Subcutaneous abdominal adipose tissue (tissue), 5 donors: ENCODE results near the gene CYP4F22.
"Not testable (repeated sequence)": the region's sequence is repeated elsewhere in the genome, so short reads cannot be mapped to it uniquely, and the experiment has no call there.

ENCODE experiments used
- H3K27ac ChIP-seq: one replicate; pipeline ENCODE4 v1.7.0; 2013; ENCODE audit warnings: low read depth, mild to moderate bottlenecking, inconsistent platforms, low read length, moderate library complexity
- H3K27me3 ChIP-seq, 5 donors: one replicate each; pipeline ENCODE4 v1.7.0; 2013; ENCODE audit warnings: low read length in 5 of 5, inconsistent platforms in 1 of 5; ENCODE audit not compliant: control insufficient read depth in 5 of 5, insufficient read depth in 4 of 5
- H3K36me3 ChIP-seq, 5 donors: one replicate each; pipeline ENCODE4 v1.7.0; 2013; ENCODE audit warnings: low read length in 5 of 5; ENCODE audit not compliant: control insufficient read depth in 5 of 5, insufficient read depth in 5 of 5
- H3K4me1 ChIP-seq, 5 donors: one replicate each; pipeline ENCODE4 v1.7.0; 2013; ENCODE audit warnings: low read length in 5 of 5, mild to moderate bottlenecking in 3 of 5, moderate library complexity in 1 of 5; ENCODE audit not compliant: control insufficient read depth in 5 of 5, insufficient read depth in 5 of 5
- H3K4me3 ChIP-seq, 5 donors: one replicate each; pipeline ENCODE4 v1.7.0; 2013; ENCODE audit warnings: low read length in 5 of 5, low read depth in 1 of 5
- H3K9ac ChIP-seq, 5 donors: one replicate each; pipeline ENCODE4 v1.7.0; 2013; ENCODE audit warnings: low read length in 5 of 5, mild to moderate bottlenecking in 4 of 5, moderate library complexity in 3 of 5
- H3K9me3 ChIP-seq, 5 donors: one replicate each; pipeline ENCODE4 v1.7.0; 2013; ENCODE audit warnings: low read length in 5 of 5; ENCODE audit not compliant: control insufficient read depth in 5 of 5
- donor health status: healthy.
- donor health status: healthy.
- donor health status: healthy.
- donor health status: healthy.
- donor health status: healthy.

The CYP4F22 gene

DNA sequence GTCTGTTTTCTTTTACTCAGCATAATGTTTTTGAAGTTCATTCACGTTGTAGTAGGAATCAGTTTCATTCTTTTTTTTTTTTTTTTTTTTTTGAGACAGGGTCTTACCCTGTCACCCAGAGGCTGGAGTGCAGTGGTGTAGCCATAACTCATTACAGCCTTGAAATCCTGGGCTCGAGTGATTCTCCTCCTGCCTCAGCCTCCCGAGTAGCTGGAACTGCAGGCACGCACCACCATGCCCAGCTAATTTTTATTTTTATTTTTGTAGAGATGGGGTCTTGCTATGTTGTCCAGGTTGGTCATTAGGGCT is 25.2 kb downstream of the CYP4F22 start:
- H3K4me1 ChIP-seq, H3K9me3 ChIP-seq, H3K4me3 ChIP-seq, H3K27ac ChIP-seq, H3K36me3 ChIP-seq, H3K9ac ChIP-seq: not testable (repeated sequence)
- H3K27me3 ChIP-seq = peaks cover 0 to 12% (median 7%) of the 10 kb centered on the region in 5 donors

GRCh38 chr19:15534957-15535864 is 26.9 kb downstream of the CYP4F22 start:
- Histone ChIP-seq H3K9me3 (peaks cover 0 to 4% (median 2%) of the 10 kb centered on the region in 5 donors), H3K4me3 (no peak overlapping the region), H3K4me1 (no peaks in the 10 kb centered on the region), H3K27ac (no peak overlapping the region), H3K9ac (no peak overlapping the region), H3K36me3 (no peaks in the 10 kb centered on the region), H3K27me3 (peaks cover 0 to 9% (median 5%) of the 10 kb centered on the region in 5 donors)

DNA sequence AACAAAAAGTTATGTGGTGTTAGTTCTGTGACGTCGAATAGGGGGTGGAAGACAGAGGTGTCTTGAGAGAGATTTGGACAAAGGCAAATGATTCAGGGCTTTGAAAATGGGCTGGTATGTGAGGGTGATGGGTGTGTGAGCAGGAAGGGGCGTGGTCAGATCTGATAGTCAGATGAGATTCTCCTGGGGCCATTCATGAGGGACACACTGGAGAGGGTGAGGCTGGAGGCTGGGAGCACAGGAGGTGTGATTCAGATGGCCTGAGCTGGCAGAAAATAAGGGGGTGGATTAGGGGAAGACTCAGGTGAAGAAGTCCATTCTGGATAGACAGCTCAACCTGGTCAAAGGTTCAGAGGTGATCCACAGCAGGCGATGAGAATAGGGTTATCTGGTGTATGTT is 28.0 kb downstream of the CYP4F22 start:
- H3K4me1 ChIP-seq = peaks cover 0 to 1% (median 0%) of the 10 kb centered on the region in 5 donors
- H3K9me3 ChIP-seq = peaks cover 0 to 4% (median 0%) of the 10 kb centered on the region in 5 donors
- H3K27ac ChIP-seq = no peak overlapping the region
- H3K36me3 ChIP-seq = no peaks in the 10 kb centered on the region
- no peak overlapping the region for H3K9ac ChIP-seq
- no peak overlapping the region for H3K4me3 ChIP-seq
- peaks cover 0 to 9% (median 4%) of the 10 kb centered on the region in 5 donors for H3K27me3 ChIP-seq

- no peaks in the 10 kb centered on the region for H3K36me3 ChIP-seq
- peaks cover 0 to 4% (median 0%) of the 10 kb centered on the region in 5 donors for H3K9me3 ChIP-seq
- no peak overlapping the region for H3K27ac ChIP-seq
- H3K4me1 ChIP-seq = peaks cover 0 to 1% (median 0%) of the 10 kb centered on the region in 5 donors
- no peak overlapping the region for H3K9ac ChIP-seq
- no peak overlapping the region for H3K4me3 ChIP-seq
- peaks cover 0 to 9% (median 4%) of the 10 kb centered on the region in 5 donors for H3K27me3 ChIP-seq
Observed at GRCh38 chr19:15538774-15539173, 30.4 kb downstream of the CYP4F22 start.

- H3K27me3 ChIP-seq = peaks cover 0 to 12% (median 4%) of the 10 kb centered on the region in 5 donors
- H3K36me3 ChIP-seq = no peaks in the 10 kb centered on the region
- no peak overlapping the region for H3K27ac ChIP-seq
- no peak overlapping the region for H3K4me3 ChIP-seq
- peaks cover 0 to 4% (median 0%) of the 10 kb centered on the region in 5 donors for H3K9me3 ChIP-seq
- peaks cover 0 to 1% (median 0%) of the 10 kb centered on the region in 5 donors for H3K4me1 ChIP-seq
- no peak overlapping the region for H3K9ac ChIP-seq
Observed at GRCh38 chr19:15539638-15540037, 31.3 kb downstream of the CYP4F22 start.

- Histone ChIP-seq H3K4me3 (no peak overlapping the region), H3K9ac (no peak overlapping the region), H3K4me1 (peaks cover 0 to 1% (median 0%) of the 10 kb centered on the region in 5 donors), H3K36me3 (no peaks in the 10 kb centered on the region), H3K27me3 (peaks cover 0 to 12% (median 3%) of the 10 kb centered on the region in 5 donors), H3K27ac (no peak overlapping the region), H3K9me3 (peaks cover 0 to 4% (median 0%) of the 10 kb centered on the region in 5 donors)
Observed at GRCh38 chr19:15540435-15540834, 32.1 kb downstream of the CYP4F22 start.

- H3K9me3 ChIP-seq = no peaks in the 10 kb centered on the region
- H3K27me3 ChIP-seq = peaks cover 0 to 8% (median 6%) of the 10 kb centered on the region in 5 donors
- peaks cover 0 to 1% (median 0%) of the 10 kb centered on the region in 5 donors for H3K4me1 ChIP-seq
- H3K4me3 ChIP-seq = no peak overlapping the region
- H3K27ac ChIP-seq = no peak overlapping the region
- no peak overlapping the region for H3K9ac ChIP-seq
- no peaks in the 10 kb centered on the region for H3K36me3 ChIP-seq
Observed at GRCh38 chr19:15544283-15544682, 36.0 kb downstream of the CYP4F22 start.

- no peak overlapping the region for H3K9ac ChIP-seq
- peaks cover 0 to 1% (median 0%) of the 10 kb centered on the region in 5 donors for H3K4me1 ChIP-seq
- no peaks in the 10 kb centered on the region for H3K9me3 ChIP-seq
- no peak overlapping the region for H3K27ac ChIP-seq
- H3K27me3 ChIP-seq = peaks cover 0 to 8% (median 6%) of the 10 kb centered on the region in 5 donors
- no peak overlapping the region for H3K4me3 ChIP-seq
- H3K36me3 ChIP-seq = no peaks in the 10 kb centered on the region
Observed at GRCh38 chr19:15544970-15545369, 36.6 kb downstream of the CYP4F22 start.

GRCh38 chr19:15548648-15549047 is 40.3 kb downstream of the CYP4F22 start:
- Histone ChIP-seq H3K4me3 (no peak overlapping the region), H3K9ac (no peak overlapping the region), H3K27ac (no peak overlapping the region), H3K9me3 (no peaks in the 10 kb centered on the region), H3K4me1 (peaks cover 3 to 11% (median 10%) of the 10 kb centered on the region in 5 donors), H3K36me3 (no peaks in the 10 kb centered on the region), H3K27me3 (peaks cover 5 to 20% (median 12%) of the 10 kb centered on the region in 5 donors)

DNA sequence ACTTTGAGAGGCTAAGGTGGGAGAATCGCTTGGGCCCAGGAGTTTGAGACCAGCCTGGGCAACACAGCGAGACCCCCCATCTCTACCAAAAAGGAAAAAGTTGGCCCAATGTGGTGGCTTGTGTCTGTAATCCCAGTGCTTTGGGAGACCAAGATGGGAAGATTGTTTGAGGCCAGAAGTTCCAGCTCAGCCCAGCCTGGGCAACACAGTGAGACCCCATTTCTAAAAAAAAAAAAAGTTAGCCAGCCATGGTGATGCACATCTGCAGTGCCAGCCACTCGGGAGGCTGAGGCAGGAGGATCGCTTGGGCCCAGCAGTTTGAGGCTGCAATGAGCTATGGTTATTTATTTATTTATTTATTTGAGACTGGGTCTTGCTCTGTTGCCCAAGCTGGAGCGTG is 41.3 kb downstream of the CYP4F22 start:
- H3K36me3 ChIP-seq = no peaks in the 10 kb centered on the region
- no peak overlapping the region for H3K4me3 ChIP-seq
- peaks cover 3 to 11% (median 10%) of the 10 kb centered on the region in 5 donors for H3K4me1 ChIP-seq
- no peak overlapping the region for H3K27ac ChIP-seq
- H3K9ac ChIP-seq = no peak overlapping the region
- H3K9me3 ChIP-seq = no peaks in the 10 kb centered on the region
- peaks cover 5 to 16% (median 12%) of the 10 kb centered on the region in 5 donors for H3K27me3 ChIP-seq
